Kidney (tissue), 14 donors: ENCODE measurements around the gene TRIM62. TPM values are rescaled to one million over a fixed set of nuclear protein-coding genes. Genes with fewer than 3 reads are reported as not detected.

Experiments used
- DNase-seq, 5 donors: peaks; one replicate each; pipeline ENCODE4 v3.0.0-alpha.2; 2013 to 2020
- FAIRE-seq: peaks from 2 replicates; lab custom pipeline; 2012; peaks lifted over from hg19 to GRCh38; lab: Jason Lieb, UNC
- H3K27ac ChIP-seq, 2 donors: one replicate each; pipeline ENCODE4 v1.7.0; 2013; ENCODE audit warnings: low read depth in 2 of 2, low read length in 2 of 2, inconsistent platforms in 1 of 2
- H3K27me3 ChIP-seq: one replicate; pipeline ENCODE4 v1.7.1; 2013; ENCODE audit warnings: low read length, inconsistent platforms; ENCODE audit not compliant: control insufficient read depth, insufficient read depth
- H3K36me3 ChIP-seq, 3 donors: one replicate each; pipeline versions ENCODE4 v1.7.0 to v1.7.1; 2013; ENCODE audit warnings: low read length in 3 of 3, control low read depth in 1 of 3, inconsistent platforms in 1 of 3; ENCODE audit not compliant: insufficient read depth in 3 of 3, control insufficient read depth in 2 of 3
- H3K4me1 ChIP-seq, 3 donors: one replicate each; pipeline versions ENCODE4 v1.7.0 to v1.7.1; 2013; ENCODE audit warnings: low read length in 3 of 3, inconsistent platforms in 1 of 3, low read depth in 1 of 3; ENCODE audit not compliant: control insufficient read depth in 2 of 3, insufficient read depth in 2 of 3
- H3K4me3 ChIP-seq, 3 donors: one replicate each; pipeline versions ENCODE4 v1.7.0 to v1.8.1; 2013; ENCODE audit warnings: low read length in 3 of 3, control low read depth in 1 of 3, inconsistent platforms in 1 of 3
- H3K9ac ChIP-seq, 3 donors: one replicate each; pipeline versions ENCODE4 v1.7.0 to v1.7.1; 2013; ENCODE audit warnings: low read length in 3 of 3, control low read depth in 1 of 3, inconsistent platforms in 1 of 3
- H3K9me3 ChIP-seq, 3 donors: one replicate each; pipeline versions ENCODE4 v1.7.0 to v1.7.1; 2013; ENCODE audit warnings: low read length in 3 of 3, control low read depth in 1 of 3, inconsistent platforms in 1 of 3; ENCODE audit not compliant: control insufficient read depth in 2 of 3, insufficient read depth in 1 of 3
- intact Hi-C: fragments of 100-400 bp; cut with DNase I; formaldehyde crosslinking; loops from one replicate; pipeline ENCODE4 v1.11.1; 2022
- polyA plus RNA-seq: library from polyadenylated mRNA; stranded (reverse); fragments of 350-450 nt; fragmentation: Illumina TruSeq; extraction: RNeasy Lipid Tissue Mini Kit (QIAGEN cat#74804); gene quantifications from one replicate; pipeline ENCODE4 v1.2.3, GENCODE V29; 2014; ENCODE audit warnings: low read depth, low replicate concordance; ENCODE audit not compliant: insufficient read depth
- total RNA-seq: library from RNA; stranded (reverse); fragmentation: NEBNext Ultra II Directional; extraction: Animal tissue kit (Norgen Biotek cat#: 25700); gene quantifications from one replicate; pipeline ENCODE4 v1.2.1, GENCODE V29; 2021
- TF ChIP-seq, protein P1 (sequence below): IDR thresholded peaks from 3 replicates; pipeline ENCODE4 v1.5.1; 2012; ENCODE audit warnings: mild to moderate bottlenecking, moderate library complexity, borderline replicate concordance; ENCODE audit not compliant: insufficient read depth; ENCODE audit errors: extremely low read depth
- donor health status: control.
- donor health status: control.
- donor health status: control.
- donor health status: control.
- donor health status: control.
- donor health status: DM: yes; HTN: yes; CAD: no.
- donor health status: Normal renal cell carcinoma (clear cell type).

The TRIM62 gene
- total and polyA plus RNA-seq, 2 donors from 2014 or later: 3.2 to 6.2 TPM

GRCh38 chr1:33177996-33178540 is 3.8 kb downstream of the TRIM62 start:
- Histone ChIP-seq H3K4me1 (peaks cover 0 to 17% (median 9%) of the 10 kb centered on the region in 3 donors), H3K9ac (no peak overlapping the region), H3K4me3 (no peak overlapping the region), H3K9me3 (no peaks in the 10 kb centered on the region), H3K36me3 (peaks cover 0 to 3% (median 0%) of the 10 kb centered on the region in 3 donors), H3K27me3 (no peaks in the 10 kb centered on the region), H3K27ac (no peak overlapping the region)
- FAIRE-seq (no peak), DNase-seq (no peak)
- TF ChIP-seq, protein P1, sequence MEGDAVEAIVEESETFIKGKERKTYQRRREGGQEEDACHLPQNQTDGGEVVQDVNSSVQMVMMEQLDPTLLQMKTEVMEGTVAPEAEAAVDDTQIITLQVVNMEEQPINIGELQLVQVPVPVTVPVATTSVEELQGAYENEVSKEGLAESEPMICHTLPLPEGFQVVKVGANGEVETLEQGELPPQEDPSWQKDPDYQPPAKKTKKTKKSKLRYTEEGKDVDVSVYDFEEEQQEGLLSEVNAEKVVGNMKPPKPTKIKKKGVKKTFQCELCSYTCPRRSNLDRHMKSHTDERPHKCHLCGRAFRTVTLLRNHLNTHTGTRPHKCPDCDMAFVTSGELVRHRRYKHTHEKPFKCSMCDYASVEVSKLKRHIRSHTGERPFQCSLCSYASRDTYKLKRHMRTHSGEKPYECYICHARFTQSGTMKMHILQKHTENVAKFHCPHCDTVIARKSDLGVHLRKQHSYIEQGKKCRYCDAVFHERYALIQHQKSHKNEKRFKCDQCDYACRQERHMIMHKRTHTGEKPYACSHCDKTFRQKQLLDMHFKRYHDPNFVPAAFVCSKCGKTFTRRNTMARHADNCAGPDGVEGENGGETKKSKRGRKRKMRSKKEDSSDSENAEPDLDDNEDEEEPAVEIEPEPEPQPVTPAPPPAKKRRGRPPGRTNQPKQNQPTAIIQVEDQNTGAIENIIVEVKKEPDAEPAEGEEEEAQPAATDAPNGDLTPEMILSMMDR: no peak
- intact Hi-C loops: no loop called here

DNA sequence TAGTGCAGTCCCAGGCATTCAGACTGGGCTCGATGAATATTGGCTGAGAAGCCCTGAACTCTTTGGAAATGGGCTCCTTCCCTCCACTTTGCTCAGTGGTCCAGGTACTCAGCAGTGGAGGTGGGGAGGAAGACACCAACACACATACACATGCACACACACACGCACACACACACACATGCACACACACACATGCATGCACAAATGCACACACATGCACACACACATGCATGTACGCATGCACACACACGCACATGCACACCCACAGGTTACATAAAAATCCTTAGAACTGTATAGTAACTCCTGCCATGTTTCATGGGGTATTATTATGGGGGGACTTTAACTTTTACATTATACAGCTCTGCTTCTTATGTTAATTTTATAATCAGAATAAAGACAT is 5.0 kb downstream of the TRIM62 start:
- Histone ChIP-seq H3K9me3 (no peaks in the 10 kb centered on the region), H3K27ac (no peak overlapping the region), H3K27me3 (no peaks in the 10 kb centered on the region), H3K9ac (no peak overlapping the region), H3K36me3 (peaks cover 0 to 3% (median 0%) of the 10 kb centered on the region in 3 donors), H3K4me1 (peaks cover 0 to 9% (median 9%) of the 10 kb centered on the region in 3 donors), H3K4me3 (no peak overlapping the region)
- intact Hi-C loops: no loop called here
- DNase-seq (no peak), FAIRE-seq (no peak)
- TF ChIP-seq, protein P1: no peak

GRCh38 chr1:33176362-33176850 is 5.4 kb downstream of the TRIM62 start:
- H3K9ac ChIP-seq: no peak overlapping the region
- H3K4me1 ChIP-seq: peaks cover 0 to 10% (median 9%) of the 10 kb centered on the region in 3 donors
- peaks cover 0 to 3% (median 0%) of the 10 kb centered on the region in 3 donors for H3K36me3 ChIP-seq
- H3K27me3 ChIP-seq: no peaks in the 10 kb centered on the region
- H3K4me3 ChIP-seq: no peak overlapping the region
- FAIRE-seq (no peak), DNase-seq (peak in 3 of 5 donors; percentile 54 to 67 (median 55))
- intact Hi-C loops: no loop called here
- H3K9me3 ChIP-seq: no peaks in the 10 kb centered on the region
- no peak overlapping the region for H3K27ac ChIP-seq
- TF ChIP-seq, protein P1: no peak
